PC-9 (cell line): ENCODE results near the gene C11orf21. TPM values are rescaled to one million over a fixed set of nuclear protein-coding genes. Genes with fewer than 3 reads are reported as not detected.

Experiments
- BruUV-seq: library from RNA; stranded (reverse); fragments of 400-500 nt; replicated peaks from 2 replicates; lab custom pipeline; 2021; lab: Mats Ljungman, UMichigan
- CTCF ChIA-PET: fragments of 300-600 bp; sonication (Branson Sonifier 250); formaldehyde crosslinking; loops from one replicate; lab custom pipeline; 2022; ENCODE audit warnings: antibody characterized with exemption; lab: Charles Lee
- POLR2A ChIA-PET: fragments of 300-600 bp; sonication (Branson Sonifier 250); formaldehyde crosslinking; loops from one replicate; lab custom pipeline; 2022; ENCODE audit warnings: antibody characterized with exemption; ENCODE audit not compliant: unreplicated experiment; lab: Charles Lee
- DNase-seq, 2 experiments: peaks; one replicate each; pipeline versions ENCODE4 v3.0.0 to v3.0.0-alpha.2; 2015 to 2022; ENCODE audit warnings: mixed read lengths in 1 of 2
- H2AFZ ChIP-seq: fragments of 200-600 bp; sonication (generic); 2 replicates; pipeline ENCODE4 v1.8.1; 2017; ENCODE audit warnings: antibody characterized with exemption
- H3F3A ChIP-seq: fragments of 200-600 bp; sonication (generic); 2 replicates; pipeline ENCODE4 v1.8.1; 2017; ENCODE audit warnings: antibody characterized with exemption, mild to moderate bottlenecking, low read depth; ENCODE audit not compliant: insufficient read depth
- H3K27ac ChIP-seq: fragments of 200-600 bp; sonication (generic); 2 replicates; pipeline ENCODE4 v1.6.1; 2016; ENCODE audit warnings: mixed run types
- H3K27me3 ChIP-seq: fragments of 200-600 bp; sonication (generic); 2 replicates; pipeline ENCODE4 v1.6.1; 2016; ENCODE audit warnings: low read depth, mixed run types; ENCODE audit not compliant: insufficient read depth
- H3K36me3 ChIP-seq: fragments of 200-600 bp; sonication (generic); 2 replicates; pipeline ENCODE4 v1.6.1; 2016; ENCODE audit warnings: low read depth, mixed run types
- H3K4me1 ChIP-seq: fragments of 200-600 bp; sonication (generic); replicated peaks from 2 replicates; pipeline ENCODE4 v1.6.1; 2016; ENCODE audit warnings: mixed run types; ENCODE audit not compliant: insufficient read depth
- H3K4me2 ChIP-seq: fragments of 200-600 bp; sonication (generic); 2 replicates; pipeline ENCODE4 v1.6.1; 2017; ENCODE audit warnings: mixed run types
- H3K4me3 ChIP-seq: fragments of 200-600 bp; sonication (generic); 2 replicates; pipeline ENCODE4 v1.6.1; 2016; ENCODE audit warnings: mixed run types
- H3K79me2 ChIP-seq: fragments of 200-600 bp; sonication (generic); 2 replicates; pipeline ENCODE4 v1.6.1; 2017; ENCODE audit warnings: low read depth, mixed run types
- H3K9me2 ChIP-seq: fragments of 200-600 bp; sonication (generic); 2 replicates; pipeline ENCODE4 v1.8.1; 2017; ENCODE audit warnings: mild to moderate bottlenecking; ENCODE audit not compliant: insufficient read depth
- H3K9me3 ChIP-seq: fragments of 200-600 bp; sonication (generic); 2 replicates; pipeline ENCODE4 v1.8.1; 2016; ENCODE audit warnings: low read depth; ENCODE audit not compliant: insufficient read depth
- H4K20me1 ChIP-seq: fragments of 200-600 bp; sonication (generic); 2 replicates; pipeline ENCODE4 v1.8.1; 2017; ENCODE audit not compliant: insufficient read depth
- CTCF ChIP-seq: fragments of 200-600 bp; sonication (generic); conservative IDR thresholded peaks from 2 replicates; pipeline ENCODE4 v1.6.1; 2017; ENCODE audit warnings: mixed run types, antibody characterized with exemption, mild to moderate bottlenecking, moderate library complexity
- EZH2 ChIP-seq: fragments of 200-600 bp; sonication (generic); IDR thresholded peaks from 2 replicates; pipeline ENCODE4 v1.8.0; 2017; ENCODE audit warnings: antibody characterized with exemption, low read depth
- intact Hi-C: fragments of 100-400 bp; cut with micrococcal nuclease; formaldehyde crosslinking; loops from one replicate; pipeline ENCODE4 v1.10.0; 2022; ENCODE audit not compliant: unreplicated experiment
- total RNA-seq: library from RNA; stranded (reverse); gene quantifications from 2 replicates; pipeline ENCODE4 v1.2.3, GENCODE V29; 2021

C11orf21 gene
- total RNA-seq, 1 experiment from 2014 or later = not detected

GRCh38 chr11:2250041-2250440 lies 51.7 kb downstream of the C11orf21 start:
- Histone ChIP-seq H3F3A (no peaks in the 10 kb centered on the region), H3K9me3 (no peaks in the 10 kb centered on the region), H3K27ac (no peak overlapping the region), H3K4me1 (no peaks in the 10 kb centered on the region; the same call in 1 of the 2 replicates), H3K36me3 (no peaks in the 10 kb centered on the region), H3K79me2 (no peaks in the 10 kb centered on the region), H3K4me2 (no peak overlapping the region), H2AFZ (no peak overlapping the region), H3K27me3 (no peaks in the 10 kb centered on the region), H4K20me1 (no peaks in the 10 kb centered on the region), H3K4me3 (no peak overlapping the region), H3K9me2 (no peaks in the 10 kb centered on the region)
- CTCF ChIA-PET = no interaction called here
- intact Hi-C loops = no loop called here
- no TSS peak for BruUV-seq
- POLR2A ChIA-PET = no interaction called here
- no peak for TF ChIP-seq EZH2
- TF ChIP-seq CTCF = no peak
- no peak for DNase-seq

GRCh38 chr11:2249189-2249916 lies 52.4 kb downstream of the C11orf21 start:
- Histone ChIP-seq H3K9me2 (no peaks in the 10 kb centered on the region), H3K4me3 (no peak overlapping the region), H3K36me3 (no peaks in the 10 kb centered on the region), H3K27me3 (no peaks in the 10 kb centered on the region), H3K4me1 (no peaks in the 10 kb centered on the region; the same call in 1 of the 2 replicates), H3F3A (no peaks in the 10 kb centered on the region), H3K9me3 (no peaks in the 10 kb centered on the region), H4K20me1 (no peaks in the 10 kb centered on the region), H3K27ac (no peak overlapping the region), H2AFZ (no peak overlapping the region), H3K4me2 (no peak overlapping the region), H3K79me2 (no peaks in the 10 kb centered on the region)
- intact Hi-C loops = no loop called here
- BruUV-seq = no TSS peak
- TF ChIP-seq CTCF (no peak), EZH2 (no peak)
- ChIA-PET POLR2A (no interaction called here), CTCF (no interaction called here)
- DNase-seq = no peak

- Histone ChIP-seq H4K20me1 (no peaks in the 10 kb centered on the region), H3K27me3 (no peaks in the 10 kb centered on the region), H3K9me2 (no peaks in the 10 kb centered on the region), H3K79me2 (no peaks in the 10 kb centered on the region), H3K4me2 (no peak overlapping the region), H3K9me3 (no peaks in the 10 kb centered on the region), H3K4me3 (no peak overlapping the region), H3F3A (no peaks in the 10 kb centered on the region), H3K4me1 (no peaks in the 10 kb centered on the region; the same call in 1 of the 2 replicates), H3K27ac (no peak overlapping the region), H3K36me3 (no peaks in the 10 kb centered on the region), H2AFZ (no peak overlapping the region)
- intact Hi-C loops = no loop called here
- no peak for TF ChIP-seq EZH2
- TF ChIP-seq CTCF = no peak
- no TSS peak for BruUV-seq
- ChIA-PET CTCF (no interaction called here), POLR2A (no interaction called here)
- DNase-seq = no peak
These were observed 53.0 kb downstream of the C11orf21 start for GRCh38 chr11:2248762-2249161.
